ENCODE data around the gene TAS2R13.

Gene TAS2R13

DNA sequence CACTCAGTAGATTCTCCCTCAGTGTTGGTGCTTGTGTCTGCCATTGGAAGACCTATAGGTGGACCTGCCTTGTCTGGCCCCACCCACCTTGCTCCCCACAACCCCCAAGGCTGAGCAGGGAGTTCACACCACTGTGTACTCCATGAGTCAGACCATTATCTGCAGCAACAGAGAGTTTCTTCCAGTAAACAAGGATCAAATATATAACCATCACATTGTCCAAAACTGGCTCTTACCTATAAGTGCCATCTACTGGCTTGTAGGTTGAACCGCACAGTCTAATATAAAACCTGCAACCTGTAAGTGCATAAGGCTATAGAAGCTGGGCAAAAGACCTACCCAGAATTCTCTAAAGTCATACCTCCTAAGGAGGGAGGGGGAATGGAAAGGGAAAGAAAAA lies 7.9 kb downstream of the TAS2R13 start:
- Mint-ChIP-seq H3K9me3 (peaks cover 28% of the 10 kb centered on the region), H3K4me3 (no peak overlapping the region), H3K27me3 (no peaks in the 10 kb centered on the region), H3K36me3 (ENCODE audit: low read depth) (peaks cover 55% of the 10 kb centered on the region), H3K27ac (no peak overlapping the region), H3K4me1 (ENCODE audit: low read depth) (no peaks in the 10 kb centered on the region)
- DNase-seq, result no peak

DNA sequence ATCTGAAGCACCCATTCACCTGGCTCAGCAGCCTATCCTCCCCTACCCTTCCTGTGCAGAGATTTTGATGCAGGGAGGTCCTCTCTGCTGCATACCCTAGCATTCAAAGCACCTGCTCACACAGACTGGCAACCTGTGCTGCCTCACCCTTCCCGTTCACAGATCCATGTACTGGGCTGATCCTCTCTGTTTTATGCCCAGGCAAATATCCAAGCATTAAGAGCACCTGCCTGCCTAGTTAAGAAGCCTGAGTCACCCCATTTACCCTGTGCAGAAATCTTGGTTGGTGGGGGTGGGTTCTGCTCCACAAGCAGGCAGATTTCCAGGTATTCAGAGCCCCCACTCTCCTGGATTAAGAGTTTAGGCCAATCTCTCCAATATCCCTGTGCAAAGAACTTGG lies 8.4 kb downstream of the TAS2R13 start:
- peaks cover 28% of the 10 kb centered on the region for H3K9me3 Mint-ChIP-seq
- no peak overlapping the region for H3K4me3 Mint-ChIP-seq
- H3K27ac Mint-ChIP-seq, result no peak overlapping the region
- no peaks in the 10 kb centered on the region for H3K4me1 Mint-ChIP-seq (ENCODE audit: low read depth)
- DNase-seq, result no peak
- no peaks in the 10 kb centered on the region for H3K27me3 Mint-ChIP-seq
- peaks cover 51% of the 10 kb centered on the region for H3K36me3 Mint-ChIP-seq (ENCODE audit: low read depth)

DNA sequence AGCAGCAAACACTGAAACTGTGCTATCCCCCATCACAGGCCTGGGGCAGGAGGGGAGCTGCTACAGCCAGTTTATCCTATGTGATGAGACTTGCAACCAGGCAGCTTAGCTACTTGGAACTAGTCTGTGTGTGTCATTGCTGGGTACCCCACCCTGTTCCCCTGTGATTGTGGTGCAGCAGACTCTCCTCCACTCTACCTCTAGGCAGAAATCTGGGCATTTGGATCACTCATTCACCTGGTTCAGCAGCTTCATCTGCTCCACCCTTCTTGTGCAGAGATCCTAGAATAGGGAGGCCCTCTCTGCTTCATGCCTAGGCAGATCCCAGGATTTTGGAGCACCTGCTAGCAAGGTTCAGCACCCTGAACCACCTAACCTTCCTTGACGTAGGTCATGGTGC lies 8.8 kb downstream of the TAS2R13 start:
- no peak overlapping the region for H3K4me3 Mint-ChIP-seq
- DNase-seq, result no peak
- H3K36me3 Mint-ChIP-seq (ENCODE audit: low read depth), result peaks cover 48% of the 10 kb centered on the region
- H3K27ac Mint-ChIP-seq, result no peak overlapping the region
- no peaks in the 10 kb centered on the region for H3K4me1 Mint-ChIP-seq (ENCODE audit: low read depth)
- H3K27me3 Mint-ChIP-seq, result no peaks in the 10 kb centered on the region
- H3K9me3 Mint-ChIP-seq, result peaks cover 28% of the 10 kb centered on the region

DNA sequence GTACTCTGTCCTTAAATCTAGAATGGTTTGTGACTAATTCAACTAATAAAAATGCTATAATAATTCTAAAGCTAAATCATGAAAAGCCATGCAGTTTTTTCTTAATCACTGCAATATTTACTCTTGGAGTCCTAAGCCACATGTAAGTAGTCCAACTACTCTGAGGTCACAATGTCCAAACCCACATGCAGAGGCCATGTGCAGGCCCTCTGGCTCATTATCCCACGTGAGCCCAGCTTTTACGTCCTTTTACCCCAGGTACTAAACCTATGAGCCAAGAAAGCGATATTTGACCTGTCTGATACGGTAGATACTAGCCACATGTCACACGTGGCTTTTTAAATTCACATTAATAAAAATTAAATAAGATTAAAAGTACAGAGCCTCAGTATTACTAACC lies 12.5 kb downstream of the TAS2R13 start:
- H3K9me3 Mint-ChIP-seq, result peaks cover 2% of the 10 kb centered on the region
- no peaks in the 10 kb centered on the region for H3K4me1 Mint-ChIP-seq (ENCODE audit: low read depth)
- no peaks in the 10 kb centered on the region for H3K27me3 Mint-ChIP-seq
- H3K27ac Mint-ChIP-seq, result no peak overlapping the region
- H3K36me3 Mint-ChIP-seq (ENCODE audit: low read depth), result peaks cover 33% of the 10 kb centered on the region
- H3K4me3 Mint-ChIP-seq, result no peak overlapping the region
- no peak for DNase-seq

DNA sequence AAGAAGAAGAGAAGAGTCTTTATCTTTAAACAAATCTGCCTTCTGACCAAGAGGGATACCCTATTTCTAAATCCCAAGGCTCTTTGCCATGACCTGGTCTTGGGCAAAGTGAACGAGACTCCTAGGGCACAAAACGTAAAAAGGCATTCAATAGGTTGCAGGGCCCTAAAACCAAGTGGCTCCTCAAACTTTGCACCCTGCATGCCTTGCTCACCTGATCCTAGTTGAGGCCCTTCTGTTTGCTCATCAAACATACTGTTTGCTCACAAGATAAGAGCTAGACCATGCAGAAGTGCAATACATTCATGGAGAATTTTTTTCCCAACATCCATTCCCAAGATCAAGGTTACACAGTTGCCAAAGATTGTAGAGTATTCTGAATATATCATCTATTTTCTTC lies 17.4 kb downstream of the TAS2R13 start:
- no peaks in the 10 kb centered on the region for H3K27me3 Mint-ChIP-seq
- H3K27ac Mint-ChIP-seq, result no peak overlapping the region
- H3K4me3 Mint-ChIP-seq, result no peak overlapping the region
- no peaks in the 10 kb centered on the region for H3K4me1 Mint-ChIP-seq (ENCODE audit: low read depth)
- no peaks in the 10 kb centered on the region for H3K9me3 Mint-ChIP-seq
- peaks cover 32% of the 10 kb centered on the region for H3K36me3 Mint-ChIP-seq (ENCODE audit: low read depth)
- no peak for DNase-seq

DNA sequence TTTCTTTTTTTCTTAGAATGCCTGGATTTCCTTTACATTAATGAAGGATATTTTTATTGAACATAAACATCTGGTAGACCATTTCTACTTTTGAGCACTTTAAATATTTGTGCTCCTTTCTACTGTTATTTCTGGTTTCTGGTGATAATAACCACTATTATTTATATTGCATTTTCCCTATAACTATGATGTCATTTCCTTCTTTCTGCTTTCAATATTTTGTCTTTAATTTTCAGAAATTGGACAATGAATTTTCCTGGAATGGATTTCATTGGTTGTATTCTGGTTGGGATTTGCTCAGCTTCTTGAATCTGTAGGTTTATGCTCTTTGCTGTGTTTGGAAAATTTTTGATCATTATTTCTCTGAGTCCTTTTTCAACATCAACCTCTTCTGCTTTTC lies 20.1 kb downstream of the TAS2R13 start:
- DNase-seq, result no peak
- Mint-ChIP-seq H3K27ac (no peak overlapping the region), H3K9me3 (no peaks in the 10 kb centered on the region), H3K36me3 (ENCODE audit: low read depth) (peaks cover 25% of the 10 kb centered on the region), H3K27me3 (no peaks in the 10 kb centered on the region), H3K4me3 (no peak overlapping the region), H3K4me1 (ENCODE audit: low read depth) (no peaks in the 10 kb centered on the region)

DNA sequence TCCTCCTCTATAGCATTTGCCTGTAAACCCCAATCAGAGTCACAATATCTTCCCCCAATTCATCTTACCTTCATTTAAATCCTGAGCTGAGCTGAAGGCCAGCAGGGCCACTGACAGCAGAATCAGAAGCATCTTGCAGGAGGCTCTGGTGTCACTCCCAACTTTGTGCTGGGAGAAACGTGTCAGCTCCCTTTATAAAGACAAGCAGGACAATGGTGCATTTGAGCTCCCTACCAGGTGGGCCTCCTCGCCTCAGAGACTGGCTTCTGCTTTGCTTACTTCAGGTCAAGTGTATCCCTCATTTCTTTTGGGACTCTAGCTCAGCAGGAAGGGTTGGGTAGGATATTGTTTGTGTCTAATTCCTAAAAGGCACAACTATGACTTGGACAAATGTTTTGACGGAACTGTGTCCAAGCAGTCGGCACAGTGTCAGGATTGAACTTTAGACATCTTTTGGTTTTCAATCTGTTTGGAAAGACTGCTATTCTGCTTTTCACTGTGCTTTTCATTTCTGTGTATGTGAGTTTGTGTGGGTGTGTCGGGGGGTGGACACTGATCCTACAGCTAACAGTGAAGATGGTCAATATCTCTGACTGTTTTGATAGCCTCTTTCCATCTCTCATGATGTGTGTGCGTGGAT lies 25.2 kb downstream of the TAS2R13 start, which contains the start of gene PRH1:
PRH1 (minus strand) TSS at position 170 of the 640 bp plus-strand sequence; CDS start at position 132, 38 bp downstream.
- peaks cover 25% of the 10 kb centered on the region for H3K36me3 Mint-ChIP-seq (ENCODE audit: low read depth)
- H3K27me3 Mint-ChIP-seq, result no peaks in the 10 kb centered on the region
- no peak for DNase-seq
- no peak within 1 kb of the TSS for H3K4me3 Mint-ChIP-seq
- H3K4me1 Mint-ChIP-seq (ENCODE audit: low read depth), result no peaks in the 10 kb centered on the region
- H3K9me3 Mint-ChIP-seq, result no peaks in the 10 kb centered on the region
- H3K27ac Mint-ChIP-seq, result no peak within 1 kb of the TSS

DNA sequence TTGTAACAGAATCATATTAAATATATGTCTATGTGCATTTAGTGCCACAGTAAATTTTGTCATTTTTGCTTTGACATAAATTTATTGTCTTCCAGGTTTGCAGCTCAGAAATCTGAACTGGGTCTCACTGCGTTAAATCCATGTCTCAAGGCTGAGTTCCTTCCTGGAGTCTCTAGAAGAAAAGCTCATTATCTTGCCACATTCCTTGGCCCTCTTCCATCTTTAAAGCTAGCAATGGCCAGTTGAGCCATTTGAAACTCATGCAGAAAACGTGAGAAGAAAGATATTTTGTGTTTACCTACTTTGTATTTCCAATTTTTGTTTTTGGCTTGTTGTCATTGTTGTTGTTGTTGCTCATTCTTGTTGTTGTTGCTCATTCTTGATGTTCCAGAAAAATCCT lies 36.0 kb downstream of the TAS2R13 start:
- no peak overlapping the region for H3K27ac Mint-ChIP-seq
- no peaks in the 10 kb centered on the region for H3K4me1 Mint-ChIP-seq (ENCODE audit: low read depth)
- peaks cover 19% of the 10 kb centered on the region for H3K9me3 Mint-ChIP-seq
- no peaks in the 10 kb centered on the region for H3K27me3 Mint-ChIP-seq
- no peak for DNase-seq
- H3K4me3 Mint-ChIP-seq, result no peak overlapping the region
- peaks cover 32% of the 10 kb centered on the region for H3K36me3 Mint-ChIP-seq (ENCODE audit: low read depth)

DNA sequence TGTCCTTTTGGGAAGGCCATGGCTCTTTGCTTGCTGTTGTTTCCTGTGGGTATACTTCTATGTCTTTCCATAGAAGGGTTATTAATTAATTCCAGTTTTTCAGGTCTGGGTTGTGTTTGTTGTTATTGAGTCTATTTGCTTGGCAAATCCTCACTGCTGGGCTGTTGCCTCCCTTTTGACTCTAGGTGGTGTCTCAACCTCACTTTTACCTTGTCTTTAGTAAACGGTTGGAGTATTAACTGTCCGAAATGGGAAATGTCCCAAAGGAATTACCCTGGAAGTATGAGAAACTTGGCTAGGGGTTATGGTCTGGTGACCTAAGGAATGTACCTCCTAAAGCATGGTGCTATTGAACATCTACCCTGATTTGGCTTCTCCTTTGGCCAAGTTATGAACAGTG lies 42.0 kb downstream of the TAS2R13 start:
- no peak overlapping the region for H3K4me3 Mint-ChIP-seq
- no peaks in the 10 kb centered on the region for H3K4me1 Mint-ChIP-seq (ENCODE audit: low read depth)
- no peak for DNase-seq
- peaks cover 50% of the 10 kb centered on the region for H3K36me3 Mint-ChIP-seq (ENCODE audit: low read depth)
- H3K9me3 Mint-ChIP-seq, result peaks cover 24% of the 10 kb centered on the region
- H3K27me3 Mint-ChIP-seq, result no peaks in the 10 kb centered on the region
- H3K27ac Mint-ChIP-seq, result no peak overlapping the region

DNA sequence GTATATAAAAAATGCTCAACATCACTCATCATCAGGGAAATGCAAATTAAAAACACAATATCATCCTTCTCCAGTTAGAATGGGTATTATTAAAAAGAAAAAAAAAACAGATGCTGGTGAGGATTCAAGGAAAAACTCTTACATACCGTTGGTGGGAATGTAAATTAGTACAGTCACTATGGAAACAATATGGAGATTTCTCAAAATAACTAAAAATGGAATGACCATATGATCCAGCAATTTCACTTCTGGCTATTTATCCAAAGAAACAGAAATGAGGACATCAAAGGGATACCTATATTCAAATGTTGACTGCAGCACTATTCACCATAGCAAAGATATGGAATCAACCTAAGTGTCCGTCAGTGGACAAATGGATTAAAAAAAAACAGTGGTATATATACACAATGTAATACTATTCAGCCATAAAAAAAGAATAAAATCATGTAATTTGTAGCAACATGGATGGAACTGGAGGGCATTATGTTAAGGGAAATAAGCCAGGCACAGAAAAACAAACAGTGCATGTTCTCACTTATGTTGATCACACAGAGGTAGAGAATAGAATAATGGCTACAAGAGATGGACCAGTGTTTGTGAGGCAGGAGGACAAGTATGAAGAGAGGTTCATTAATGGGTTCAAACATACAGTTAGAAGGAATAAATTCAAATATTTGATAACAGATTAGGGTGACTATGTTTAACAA lies 45.7 kb downstream of the TAS2R13 start:
- peaks cover 77% of the 10 kb centered on the region for H3K36me3 Mint-ChIP-seq (ENCODE audit: low read depth)
- DNase-seq, result no peak
- no peaks in the 10 kb centered on the region for H3K4me1 Mint-ChIP-seq (ENCODE audit: low read depth)
- H3K9me3 Mint-ChIP-seq, result peaks cover 50% of the 10 kb centered on the region
- no peaks in the 10 kb centered on the region for H3K27me3 Mint-ChIP-seq
- no peak overlapping the region for H3K27ac Mint-ChIP-seq
- no peak overlapping the region for H3K4me3 Mint-ChIP-seq

DNA sequence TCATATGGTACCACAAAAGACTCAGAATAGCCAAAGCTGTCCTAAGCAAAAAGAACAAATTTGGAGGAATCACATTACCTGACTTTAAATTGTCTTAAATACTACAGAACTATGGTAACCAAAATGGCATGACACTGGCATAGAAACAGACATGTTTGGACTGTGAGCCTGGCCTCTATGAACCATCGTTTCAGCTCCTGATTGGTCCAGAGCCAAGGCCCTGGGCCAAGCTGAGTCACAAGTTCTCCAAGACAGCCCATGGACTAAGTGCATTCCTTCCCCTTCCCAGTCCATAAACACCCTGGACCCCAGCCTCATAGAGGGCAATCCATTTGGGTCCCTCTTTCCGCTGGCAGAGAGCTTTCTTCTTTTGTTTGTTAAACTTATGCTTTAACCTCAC lies 48.0 kb downstream of the TAS2R13 start:
- Mint-ChIP-seq H3K36me3 (ENCODE audit: low read depth) (peaks cover 83% of the 10 kb centered on the region), H3K4me3 (no peak overlapping the region), H3K27ac (no peak overlapping the region), H3K4me1 (ENCODE audit: low read depth) (no peaks in the 10 kb centered on the region), H3K27me3 (no peaks in the 10 kb centered on the region), H3K9me3 (peaks cover 72% of the 10 kb centered on the region)
- DNase-seq, result no peak

Data from activated T-cell treated with anti-CD3 and anti-CD28 coated beads, Interleukin-2, amount 50 U/mL, for 24 hours (primary cell).